CD14-positive monocyte (primary cell): ENCODE data around the gene C3orf70. TPM values are rescaled to one million over a fixed set of nuclear protein-coding genes. Genes with fewer than 3 reads are reported as not detected.

Experiments used
- DNase-seq, 3 donors: peaks; one replicate each; pipeline ENCODE4 v3.0.0-alpha.2; 2011 to 2022
- H2AFZ ChIP-seq: 2 replicates; pipeline ENCODE4 v1.6.0; 2012; ENCODE audit warnings: mild to moderate bottlenecking, low read depth, low read length, inconsistent platforms; ENCODE audit not compliant: insufficient read depth, poor library complexity, severe bottlenecking
- H3K27ac ChIP-seq, 2 donors: 1 replicate in 1 of 2; 2 replicates in 1 of 2; pipeline ENCODE4 v1.5.1; 2012 to 2013; ENCODE audit warnings: low read length in 2 of 2, control low read depth in 1 of 2, inconsistent platforms in 1 of 2, low read depth in 1 of 2, mild to moderate bottlenecking in 1 of 2
- H3K27me3 ChIP-seq, 2 donors: one replicate each; pipeline versions ENCODE4 v1.6.0 to v1.6.1; 2011 to 2013; ENCODE audit warnings: low read length in 2 of 2; ENCODE audit not compliant: control insufficient read depth in 2 of 2, insufficient read depth in 2 of 2
- H3K36me3 ChIP-seq, 2 donors: replicated peaks in 1 of 2; 1 replicate in 1 of 2; 2 replicates in 1 of 2; pipeline versions ENCODE4 v1.5.1 to v1.6.1; 2012 to 2013; ENCODE audit warnings: low read length in 2 of 2, control low read depth in 1 of 2, inconsistent platforms in 1 of 2, mild to moderate bottlenecking in 1 of 2; ENCODE audit not compliant: insufficient read depth in 2 of 2, control insufficient read depth in 1 of 2
- H3K4me1 ChIP-seq, 2 donors: 1 replicate in 1 of 2; 2 replicates in 1 of 2; pipeline versions ENCODE4 v1.5.1 to v1.6.1; 2012 to 2013; ENCODE audit warnings: low read length in 2 of 2, control low read depth in 1 of 2, inconsistent platforms in 1 of 2, mild to moderate bottlenecking in 1 of 2, moderate library complexity in 1 of 2; ENCODE audit not compliant: insufficient read depth in 2 of 2, control insufficient read depth in 1 of 2
- H3K4me2 ChIP-seq: replicated peaks from 2 replicates; pipeline ENCODE3; 2012; ENCODE audit warnings: low read length, moderate library complexity, mild to moderate bottlenecking; ENCODE audit not compliant: poor library complexity, severe bottlenecking; ENCODE audit errors: extremely low read depth
- H3K4me3 ChIP-seq, 3 experiments: fragments of 200-600 bp in 1 of 3; sonication (generic) in 1 of 3; replicated peaks in 1 of 3; 1 replicate in 2 of 3; 2 replicates in 1 of 3; pipeline ENCODE4 v1.5.1; 2011 to 2013; ENCODE audit warnings: low read length in 3 of 3, mild to moderate bottlenecking in 3 of 3, control low read depth in 2 of 3, low read depth in 2 of 3, inconsistent platforms in 1 of 3, moderate library complexity in 1 of 3
- H3K79me2 ChIP-seq: 2 replicates; pipeline ENCODE4 v1.6.0; 2012; ENCODE audit warnings: mild to moderate bottlenecking, control low read depth, inconsistent platforms, low read length, moderate library complexity; ENCODE audit not compliant: insufficient read depth
- H3K9ac ChIP-seq: 2 replicates; pipeline ENCODE4 v1.6.0; 2017; ENCODE audit warnings: low read length, mild to moderate bottlenecking; ENCODE audit not compliant: insufficient read depth, poor library complexity, severe bottlenecking
- H3K9me3 ChIP-seq, 2 donors: replicated peaks in 1 of 2; 1 replicate in 1 of 2; 2 replicates in 1 of 2; pipeline versions ENCODE4 v1.5.1 to v1.6.1; 2012 to 2013; ENCODE audit warnings: low read length in 2 of 2, control low read depth in 1 of 2; ENCODE audit not compliant: control insufficient read depth in 1 of 2, insufficient read depth in 1 of 2
- H4K20me1 ChIP-seq: 2 replicates; pipeline ENCODE4 v1.6.0; 2012; ENCODE audit warnings: mild to moderate bottlenecking, low read length, control low read depth, moderate library complexity; ENCODE audit not compliant: insufficient read depth
- H3K27ac Mint-ChIP-seq, 7 donors: one replicate each; pipeline ENCODE4 v1.8.0; 2020; ENCODE audit warnings: mild to moderate bottlenecking in 7 of 7, mixed read lengths in 7 of 7, moderate library complexity in 6 of 7, inconsistent platforms in 2 of 7
- H3K27me3 Mint-ChIP-seq, 3 donors: one replicate each; pipeline ENCODE4 v1.8.0; 2021 to 2022; ENCODE audit warnings: low read depth in 3 of 3, mild to moderate bottlenecking in 3 of 3, mixed read lengths in 3 of 3, moderate library complexity in 3 of 3, inconsistent platforms in 1 of 3
- H3K36me3 Mint-ChIP-seq, 2 donors: one replicate each; pipeline ENCODE4 v1.8.0; 2020; ENCODE audit warnings: mixed read lengths in 2 of 2, inconsistent platforms in 1 of 2, mild to moderate bottlenecking in 1 of 2
- H3K4me1 Mint-ChIP-seq: one replicate; pipeline ENCODE4 v1.8.0; 2020; ENCODE audit warnings: mild to moderate bottlenecking, mixed read lengths
- H3K4me3 Mint-ChIP-seq, 2 donors: one replicate each; pipeline ENCODE4 v1.8.0; 2020; ENCODE audit warnings: mild to moderate bottlenecking in 2 of 2, mixed read lengths in 2 of 2, moderate library complexity in 1 of 2
- H3K9me3 Mint-ChIP-seq, 7 donors: one replicate each; pipeline ENCODE4 v1.8.0; 2020 to 2022; ENCODE audit warnings: mixed read lengths in 7 of 7, mild to moderate bottlenecking in 6 of 7, moderate library complexity in 6 of 7, inconsistent platforms in 2 of 7
- CTCF ChIP-seq: fragments of 200-600 bp; IDR thresholded peaks from one replicate; pipeline ENCODE4 v1.8.0; 2022; ENCODE audit warnings: antibody characterized with exemption, mild to moderate bottlenecking
- WGBS: methylation state at CpG from one replicate; pipeline ENCODE4 v1.1.5; 2013; ENCODE audit warnings: missing lambda C conversion rate; ENCODE audit not compliant: insufficient coverage; 5-methylcytosine and 5-hydroxymethylcytosine counted together
- intact Hi-C, 2 donors: fragments of 100-400 bp; cut with micrococcal nuclease; formaldehyde crosslinking; loops; one replicate each; pipeline versions ENCODE4 v1.15.0 to v1.15.1; 2023
- polyA plus RNA-seq, 3 donors: library from polyadenylated mRNA; depleted of rRNA in 1 of 3; unstranded in 2 of 3; stranded (reverse) in 1 of 3; fragments of 300-500 nt in 2 of 3; fragments of >200 nt in 1 of 3; fragmentation: Illumina TruSeq in 2 of 3; gene quantifications; 1 replicate in 2 of 3; 2 replicates in 1 of 3; pipeline ENCODE4 v1.2.3, GENCODE V29; 2012 to 2021

Gene C3orf70
- polyA plus RNA-seq, 3 donors = 0.01 to 0.08 TPM; not detected in 1

- Histone ChIP-seq H3K27me3 (no peaks in the 10 kb centered on the region), H2AFZ (no peak overlapping the region), H3K4me1 (no peaks in the 10 kb centered on the region), H3K4me2 (no peak overlapping the region), H3K36me3 (no peaks in the 10 kb centered on the region), H3K27ac (no peak overlapping the region), H4K20me1 (no peaks in the 10 kb centered on the region), H3K4me3 (no peak overlapping the region), H3K9ac (no peak overlapping the region), H3K79me2 (no peaks in the 10 kb centered on the region), H3K9me3 (no peaks in the 10 kb centered on the region)
- H3K4me1 Mint-ChIP-seq = no peaks in the 10 kb centered on the region
- intact Hi-C loops = no loop called here
- WGBS = no CpG with 5 or more reads among the region's 1 CpG
- TF ChIP-seq CTCF = no peak
- no peak for DNase-seq
- H3K27ac Mint-ChIP-seq = no peak overlapping the region
- H3K9me3 Mint-ChIP-seq = no peaks in the 10 kb centered on the region
- H3K27me3 Mint-ChIP-seq = peaks cover 2 to 7% (median 4%) of the 10 kb centered on the region in 3 donors
- no peaks in the 10 kb centered on the region for H3K36me3 Mint-ChIP-seq
- H3K4me3 Mint-ChIP-seq = no peak overlapping the region
Measured at GRCh38 chr3:185079625-185080024, 73.2 kb downstream of the C3orf70 start.

- H3K9me3 ChIP-seq = no peaks in the 10 kb centered on the region
- H3K4me2 ChIP-seq = no peak overlapping the region
- TF ChIP-seq CTCF = no peak
- no peak overlapping the region for H3K9ac ChIP-seq
- intact Hi-C loops = no loop called here
- Mint-ChIP-seq H3K4me1 (no peaks in the 10 kb centered on the region), H3K27me3 (peaks cover 0 to 9% (median 0%) of the 10 kb centered on the region in 3 donors), H3K36me3 (no peaks in the 10 kb centered on the region), H3K9me3 (peaks cover 0 to 2% (median 0%) of the 10 kb centered on the region in 7 donors), H3K27ac (no peak overlapping the region), H3K4me3 (no peak overlapping the region)
- WGBS = 93% methylated on average over 5 of the region's 8 CpGs
- no peaks in the 10 kb centered on the region for H4K20me1 ChIP-seq
- no peak overlapping the region for H3K27ac ChIP-seq
- no peak overlapping the region for H2AFZ ChIP-seq
- no peaks in the 10 kb centered on the region for H3K27me3 ChIP-seq
- H3K4me1 ChIP-seq = no peaks in the 10 kb centered on the region
- no peak overlapping the region for H3K4me3 ChIP-seq
- no peaks in the 10 kb centered on the region for H3K79me2 ChIP-seq
- DNase-seq = no peak
- no peaks in the 10 kb centered on the region for H3K36me3 ChIP-seq
Measured at GRCh38 chr3:185076219-185076618, 76.6 kb downstream of the C3orf70 start.
